Endothelial cell of umbilical vein (primary cell): Measurements from ENCODE around the gene ZNF804B. TPM values are rescaled to one million over a fixed set of nuclear protein-coding genes. Genes with fewer than 3 reads are reported as not detected.

Source experiments
- BruUV-seq: library from RNA; stranded (reverse); fragments of 400-500 nt; replicated peaks from 2 replicates; lab custom pipeline; 2021; lab: Mats Ljungman, UMichigan
- CTCF ChIA-PET: fragments of 300-600, 350-600 bp; sonication (Branson Sonifier 250); formaldehyde crosslinking; loops from one replicate; lab custom pipeline; 2021; ENCODE audit warnings: antibody characterized with exemption, inconsistent platforms; lab: Charles Lee
- POLR2A ChIA-PET: fragments of 300-600, 350-600 bp; sonication (Branson Sonifier 250); formaldehyde crosslinking; loops from one replicate; lab custom pipeline; 2021; ENCODE audit warnings: antibody characterized with exemption, inconsistent platforms; lab: Charles Lee
- DNase-seq: peaks from one replicate; pipeline ENCODE4 v3.0.0-alpha.2; 2011; ENCODE audit warnings: low read depth, low spot score
- FAIRE-seq: peaks from 2 replicates; lab custom pipeline; 2011; peaks lifted over from hg19 to GRCh38; lab: Jason Lieb, UNC
- H2AFZ ChIP-seq: 2 replicates; pipeline ENCODE4 v1.6.0; 2012; ENCODE audit warnings: low read depth, low read length, control low read depth, inconsistent platforms
- H3K27ac ChIP-seq: 2 replicates; pipeline ENCODE4 v1.5.1; 2011; ENCODE audit warnings: low read depth, mild to moderate bottlenecking, control low read depth, low read length, moderate library complexity; ENCODE audit not compliant: insufficient read depth
- H3K27me3 ChIP-seq, 2 experiments: 2 replicates each; pipeline versions ENCODE4 v1.6.0 to v1.6.1; 2011; ENCODE audit warnings: low read length in 2 of 2, mixed read lengths in 1 of 2; ENCODE audit not compliant: control insufficient read depth in 2 of 2, insufficient read depth in 2 of 2
- H3K36me3 ChIP-seq, 2 experiments: 2 replicates in 1 of 2; 3 replicates in 1 of 2; pipeline ENCODE4 v1.5.1; 2011; ENCODE audit warnings: low read length in 2 of 2, mild to moderate bottlenecking in 1 of 2, moderate library complexity in 1 of 2; ENCODE audit not compliant: control insufficient read depth in 2 of 2, insufficient read depth in 2 of 2; ENCODE audit errors: extremely low read depth in 1 of 2
- H3K4me1 ChIP-seq: 3 replicates; pipeline ENCODE4 v1.5.1; 2011; ENCODE audit warnings: mild to moderate bottlenecking, low read length; ENCODE audit not compliant: control insufficient read depth, insufficient read depth; ENCODE audit errors: extremely low read depth
- H3K4me2 ChIP-seq: 2 replicates; pipeline ENCODE4 v1.6.1; 2011; ENCODE audit warnings: low read length, control low read depth, mixed read lengths; ENCODE audit not compliant: insufficient read depth
- H3K4me3 ChIP-seq, 3 experiments: fragments of 200-600 bp in 1 of 3; sonication (generic), shearing (Covaris generic) in 1 of 3; replicated peaks in 1 of 3; 2 replicates each; pipeline ENCODE4 v1.5.1; 2011 to 2016; ENCODE audit warnings: control low read depth in 3 of 3, low read length in 3 of 3, mild to moderate bottlenecking in 2 of 3, inconsistent platforms in 1 of 3, low read depth in 1 of 3, moderate library complexity in 1 of 3; ENCODE audit not compliant: insufficient read depth in 1 of 3
- H3K79me2 ChIP-seq: 2 replicates; pipeline ENCODE4 v1.6.0; 2012; ENCODE audit warnings: low read length, inconsistent platforms; ENCODE audit not compliant: control insufficient read depth, insufficient read depth
- H3K9ac ChIP-seq: replicated peaks from 2 replicates; pipeline ENCODE3; 2011; ENCODE audit warnings: low read length, control low read depth; ENCODE audit not compliant: insufficient read depth; ENCODE audit errors: extremely low read depth
- H3K9me1 ChIP-seq: replicated peaks from 3 replicates; pipeline ENCODE4 v1.6.0; 2011; ENCODE audit warnings: mild to moderate bottlenecking, low read length; ENCODE audit not compliant: control insufficient read depth, insufficient read depth; ENCODE audit errors: extremely low read depth
- H3K9me3 ChIP-seq: replicated peaks from 2 replicates; pipeline ENCODE4 v1.5.1; 2012; ENCODE audit warnings: low read length, inconsistent platforms; ENCODE audit not compliant: control insufficient read depth, insufficient read depth
- H4K20me1 ChIP-seq: replicated peaks from 2 replicates; pipeline ENCODE3; 2011; ENCODE audit warnings: mild to moderate bottlenecking, low read length; ENCODE audit not compliant: control insufficient read depth, insufficient read depth; ENCODE audit errors: extremely low read depth
- CTCF ChIP-seq, 2 donors: IDR thresholded peaks; 1 replicate in 1 of 2; 2 replicates in 1 of 2; pipeline ENCODE4 v1.5.1; 2011; ENCODE audit warnings: low read length in 2 of 2, mild to moderate bottlenecking in 2 of 2, moderate library complexity in 2 of 2, control low read depth in 1 of 2, inconsistent platforms in 1 of 2, low read depth in 1 of 2; ENCODE audit not compliant: insufficient read depth in 1 of 2; ENCODE audit errors: extremely low read depth in 1 of 2
- EZH2 ChIP-seq: IDR thresholded peaks from 2 replicates; pipeline ENCODE4 v1.6.1; 2012; ENCODE audit warnings: borderline replicate concordance, low read depth, mild to moderate bottlenecking, moderate library complexity, low read length, inconsistent platforms; ENCODE audit not compliant: severe bottlenecking
- FOS ChIP-seq: IDR thresholded peaks from 2 replicates; pipeline ENCODE4 v1.6.1; 2011; ENCODE audit warnings: mild to moderate bottlenecking, low read length, moderate library complexity, borderline replicate concordance; ENCODE audit not compliant: insufficient read depth
- GATA2 ChIP-seq: IDR thresholded peaks from 2 replicates; pipeline ENCODE4 v1.7.0; 2011; ENCODE audit warnings: low read depth, mild to moderate bottlenecking, moderate library complexity, mixed read lengths, low read length; ENCODE audit not compliant: insufficient read length, insufficient read depth
- JUN ChIP-seq: IDR thresholded peaks from 2 replicates; pipeline ENCODE4 v1.6.1; 2011; ENCODE audit warnings: borderline replicate concordance, low read depth; ENCODE audit not compliant: insufficient read length, insufficient read depth
- MAX ChIP-seq: IDR thresholded peaks from 2 replicates; pipeline ENCODE4 v1.6.1; 2011; ENCODE audit not compliant: insufficient read depth, insufficient read length
- MYC ChIP-seq: IDR thresholded peaks from one replicate; pipeline ENCODE4 v1.6.1; 2011; ENCODE audit warnings: mild to moderate bottlenecking, low read depth, low read length
- POLR2A ChIP-seq: IDR thresholded peaks from 2 replicates; pipeline ENCODE4 v1.6.1; 2012; ENCODE audit warnings: low read depth, mild to moderate bottlenecking, control low read depth, low read length
- POLR2AphosphoS5 ChIP-seq: IDR thresholded peaks from 2 replicates; pipeline ENCODE4 v1.6.1; 2012; ENCODE audit warnings: low read depth, mild to moderate bottlenecking, control low read depth, low read length, moderate library complexity; ENCODE audit not compliant: insufficient read depth
- dilution Hi-C: fragments of 300-500 bp; cut with MboI; formaldehyde crosslinking; loops from one replicate; pipeline ENCODE4 v1.15.0; 2019; ENCODE audit warnings: low sequenced_read_pairs; ENCODE audit not compliant: extremely low pct_ligation_motif_present
- intact Hi-C: fragments of 100-400 bp; cut with micrococcal nuclease; formaldehyde crosslinking; loops from one replicate; pipeline ENCODE4 v1.10.0; 2022
- polyA plus RNA-seq, 4 experiments: library from polyadenylated mRNA; depleted of rRNA in 3 of 4; stranded (reverse) in 3 of 4; unstranded in 1 of 4; fragments of >200 nt; gene quantifications; 2 replicates each; pipeline versions ENCODE4 v1.2.1 to v1.2.3, GENCODE V29; 2011 to 2012; ENCODE audit warnings: missing spikeins in 1 of 4
- total RNA-seq: library from RNA; stranded (reverse); gene quantifications from 2 replicates; pipeline ENCODE4 v1.2.3, GENCODE V29; 2021

The ZNF804B gene
- total and polyA plus RNA-seq, 2 donors (not counting 3 experiments of a cell fraction or from before 2014, with no cell fraction given) = not detected

GRCh38 chr7:88965371-88965770 lies 205.9 kb downstream of the ZNF804B start:
- intact Hi-C loops (no loop called here), dilution Hi-C loops (no loop called here)
- no peaks in the 10 kb centered on the region for H3K9me3 ChIP-seq
- no peak for DNase-seq
- POLR2A ChIA-PET = no interaction called here
- H3K9me1 ChIP-seq = no peaks in the 10 kb centered on the region
- CTCF ChIA-PET = no interaction called here
- no peaks in the 10 kb centered on the region for H3K79me2 ChIP-seq
- no peaks in the 10 kb centered on the region for H4K20me1 ChIP-seq
- no peak overlapping the region for H2AFZ ChIP-seq
- FAIRE-seq = no peak
- no peak overlapping the region for H3K4me3 ChIP-seq
- H3K36me3 ChIP-seq = no peaks in the 10 kb centered on the region
- no peak overlapping the region for H3K4me2 ChIP-seq
- no peaks in the 10 kb centered on the region for H3K27me3 ChIP-seq
- no TSS peak for BruUV-seq
- no peaks in the 10 kb centered on the region for H3K4me1 ChIP-seq
- H3K27ac ChIP-seq = no peak overlapping the region
- TF ChIP-seq JUN = no peak
- TF ChIP-seq POLR2AphosphoS5 = no peak
- no peak for TF ChIP-seq FOS
- no peak for TF ChIP-seq EZH2
- TF ChIP-seq MYC = no peak
- no peak for TF ChIP-seq CTCF (IDR thresholded peaks at IDR 0.05; ENCODE audit: extremely low read depth in 1 of 2, insufficient read depth in 1 of 2, low read depth in 1 of 2, low read length in 2 of 2)
- TF ChIP-seq POLR2A = no peak
- TF ChIP-seq GATA2 = no peak
- no peak for TF ChIP-seq MAX
- no peak overlapping the region for H3K9ac ChIP-seq
